ENCODE results near the gene EDIL3. TPM values are rescaled to one million over a fixed set of nuclear protein-coding genes. Genes with fewer than 3 reads are reported as not detected.

Gene EDIL3
- total RNA-seq, 6 donors from 2014 or later, result 14.7 to 40.1 (median 17.7) TPM

DNA sequence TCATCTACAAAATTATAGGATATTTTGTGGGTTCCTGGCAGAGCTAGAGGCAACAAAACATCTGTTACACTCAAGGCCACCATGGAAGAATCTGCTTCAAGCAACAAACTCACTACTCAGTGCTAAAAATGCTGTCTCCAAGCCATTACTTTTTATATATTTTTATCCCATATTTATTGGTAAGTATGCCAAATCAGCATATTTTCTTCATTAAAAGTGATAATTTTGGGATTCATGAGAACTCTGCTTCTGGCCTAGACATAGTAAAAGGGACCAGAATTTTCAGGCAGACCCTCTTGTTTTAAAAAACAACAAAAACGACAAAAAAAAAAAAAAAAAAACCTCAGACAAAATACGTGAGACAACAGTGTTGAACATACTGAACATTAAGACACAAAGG lies 236.0 kb downstream of the EDIL3 start:
- no peaks in the 10 kb centered on the region for H3K9me3 ChIP-seq
- H3K4me1 ChIP-seq, result no peaks in the 10 kb centered on the region
- ATAC-seq (ENCODE audit: low FRiP score in 2 of 2), result no peak
- DNase-seq, result no peak
- H3K27ac ChIP-seq, result no peak overlapping the region
- TF ChIP-seq EP300 (IDR thresholded peaks at IDR 0.05), result no peak
- TF ChIP-seq POLR2AphosphoS5 (IDR thresholded peaks at IDR 0.05), result no peak
- no peak for TF ChIP-seq CTCF (IDR thresholded peaks at IDR 0.05)
- TF ChIP-seq POLR2A (IDR thresholded peaks at IDR 0.05), result no peak
- WGBS, 2 donors, result 70 to 76% methylated on average over 2 of the region's 2 CpGs
- no peaks in the 10 kb centered on the region for H3K27me3 ChIP-seq
- H3K36me3 ChIP-seq, result no peaks in the 10 kb centered on the region
- no peak overlapping the region for H3K4me3 ChIP-seq

DNA sequence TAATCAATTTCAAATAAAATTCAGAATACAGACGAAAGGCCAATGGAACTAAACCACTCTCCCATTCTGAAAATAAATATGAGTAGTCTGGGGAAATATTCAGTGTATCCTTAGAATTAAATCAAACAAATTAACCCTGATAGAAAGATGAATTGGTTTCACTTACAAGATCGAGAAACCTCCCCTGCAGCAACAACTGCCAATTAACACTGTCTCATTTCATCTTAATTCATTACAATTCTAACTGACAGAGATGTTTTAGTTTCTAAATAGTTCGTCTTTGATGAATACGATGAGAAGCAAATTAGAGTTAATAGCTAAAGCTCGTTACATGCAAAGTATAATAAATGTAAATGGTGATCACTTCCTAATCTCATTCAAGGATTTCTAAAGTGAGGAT lies 247.1 kb downstream of the EDIL3 start:
- Histone ChIP-seq H3K36me3 (no peaks in the 10 kb centered on the region), H3K9me3 (no peaks in the 10 kb centered on the region), H3K4me3 (no peak overlapping the region), H3K27me3 (no peaks in the 10 kb centered on the region), H3K27ac (no peak overlapping the region), H3K4me1 (no peaks in the 10 kb centered on the region)
- no peak for DNase-seq
- TF ChIP-seq CTCF (IDR thresholded peaks at IDR 0.05) (no peak), POLR2A (IDR thresholded peaks at IDR 0.05) (no peak), EP300 (IDR thresholded peaks at IDR 0.05) (no peak), POLR2AphosphoS5 (IDR thresholded peaks at IDR 0.05) (no peak)
- WGBS, 2 donors, result 91 to 92% methylated on average over 5 of the region's 5 CpGs
- no peak for ATAC-seq (ENCODE audit: low FRiP score in 2 of 2)

GRCh38 chr5:84131372-84131771 lies 253.3 kb downstream of the EDIL3 start:
- ATAC-seq (ENCODE audit: low FRiP score in 2 of 2) (no peak), DNase-seq (no peak)
- H3K27me3 ChIP-seq, result no peaks in the 10 kb centered on the region

DNA sequence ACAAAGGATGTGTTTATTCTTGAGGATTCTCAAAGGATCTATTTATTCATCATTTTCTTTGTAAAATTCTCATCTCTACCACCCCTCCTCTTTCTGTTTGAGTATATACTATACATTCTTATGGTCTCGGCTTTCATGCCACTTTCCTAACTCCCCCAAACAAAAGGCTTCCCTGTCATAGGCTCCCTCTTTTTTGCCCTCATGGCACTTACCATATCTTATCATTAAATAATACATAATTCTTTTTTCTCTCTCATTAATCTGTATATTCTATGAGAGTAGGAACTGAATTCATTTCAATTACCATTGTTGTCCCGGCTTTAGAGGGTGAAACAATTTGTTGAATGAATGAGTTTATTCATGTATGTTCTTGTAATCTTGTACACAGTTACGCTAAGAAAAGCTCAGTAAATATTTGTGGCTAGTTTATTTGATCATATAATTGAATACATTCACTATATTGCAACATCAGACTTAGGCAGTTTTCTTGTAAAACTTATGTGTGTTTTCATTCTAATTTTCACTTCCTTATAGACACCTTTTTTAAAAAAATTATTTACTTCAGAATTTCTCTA lies 254.6 kb downstream of the EDIL3 start:
- 70 to 83% methylated on average over 3 of the region's 3 CpGs for WGBS, 2 donors
- H3K9me3 ChIP-seq, result no peaks in the 10 kb centered on the region
- ATAC-seq (ENCODE audit: low FRiP score in 2 of 2) (no peak), DNase-seq (no peak)
- no peaks in the 10 kb centered on the region for H3K27me3 ChIP-seq
- TF ChIP-seq CTCF (IDR thresholded peaks at IDR 0.05) (no peak), POLR2AphosphoS5 (IDR thresholded peaks at IDR 0.05) (no peak), POLR2A (IDR thresholded peaks at IDR 0.05) (no peak), EP300 (IDR thresholded peaks at IDR 0.05) (no peak)
- H3K4me1 ChIP-seq, result peaks cover 0 to 5% (median 0%) of the 10 kb centered on the region in 4 donors
- H3K4me3 ChIP-seq, result no peak overlapping the region
- H3K27ac ChIP-seq, result no peak overlapping the region
- H3K36me3 ChIP-seq, result no peaks in the 10 kb centered on the region

More at GRCh38 chr5:84131372-84131771, 253.3 kb downstream of the EDIL3 start:
- Histone ChIP-seq H3K4me1 (peaks cover 0 to 5% (median 0%) of the 10 kb centered on the region in 4 donors), H3K9me3 (no peaks in the 10 kb centered on the region), H3K27ac (no peak overlapping the region), H3K36me3 (no peaks in the 10 kb centered on the region), H3K4me3 (no peak overlapping the region)
- no peak for TF ChIP-seq CTCF (IDR thresholded peaks at IDR 0.05)
- TF ChIP-seq POLR2A (IDR thresholded peaks at IDR 0.05), result no peak
- TF ChIP-seq EP300 (IDR thresholded peaks at IDR 0.05), result no peak
- TF ChIP-seq POLR2AphosphoS5 (IDR thresholded peaks at IDR 0.05), result no peak

DNA sequence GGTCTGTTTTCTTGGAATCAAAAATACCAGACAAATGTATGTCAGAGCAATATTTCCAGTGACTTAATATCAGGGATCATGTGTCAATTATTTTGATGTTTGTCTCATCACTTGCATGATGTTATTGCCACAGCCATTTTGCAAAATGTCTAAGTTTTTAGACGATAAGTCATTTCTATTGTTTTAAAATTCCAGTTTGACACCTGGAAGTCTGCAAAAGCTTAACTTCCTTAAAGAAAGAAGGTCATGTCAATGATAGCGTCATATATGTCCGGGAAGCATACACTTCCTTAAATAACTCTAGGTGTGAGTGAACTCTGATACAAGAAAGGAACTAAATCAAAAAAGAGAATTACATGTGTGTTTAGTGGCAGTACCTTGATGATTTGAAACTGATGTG lies 259.5 kb downstream of the EDIL3 start:
- Histone ChIP-seq H3K9me3 (no peaks in the 10 kb centered on the region), H3K27me3 (no peaks in the 10 kb centered on the region), H3K4me1 (no peaks in the 10 kb centered on the region), H3K4me3 (no peak overlapping the region), H3K27ac (no peak overlapping the region), H3K36me3 (no peaks in the 10 kb centered on the region)
- 68 to 76% methylated on average over 3 of the region's 3 CpGs for WGBS, 2 donors
- TF ChIP-seq EP300 (IDR thresholded peaks at IDR 0.05), result no peak
- TF ChIP-seq CTCF (IDR thresholded peaks at IDR 0.05), result no peak
- no peak for TF ChIP-seq POLR2AphosphoS5 (IDR thresholded peaks at IDR 0.05)
- TF ChIP-seq POLR2A (IDR thresholded peaks at IDR 0.05), result no peak
- DNase-seq, result no peak
- no peak for ATAC-seq (ENCODE audit: low FRiP score in 2 of 2)

Data from upper lobe of left lung (tissue), 6 donors.